HG02884 (cell line): Measurements from ENCODE around the gene SLC7A8.

Experiments used
- ATAC-seq: cut with Tn5 transposase; IDR thresholded peaks from one replicate; pipeline ENCODE4 v1.9.1; 2021; ENCODE audit warnings: mild to moderate bottlenecking, moderate library complexity; ENCODE audit not compliant: unreplicated experiment

Gene SLC7A8

DNA sequence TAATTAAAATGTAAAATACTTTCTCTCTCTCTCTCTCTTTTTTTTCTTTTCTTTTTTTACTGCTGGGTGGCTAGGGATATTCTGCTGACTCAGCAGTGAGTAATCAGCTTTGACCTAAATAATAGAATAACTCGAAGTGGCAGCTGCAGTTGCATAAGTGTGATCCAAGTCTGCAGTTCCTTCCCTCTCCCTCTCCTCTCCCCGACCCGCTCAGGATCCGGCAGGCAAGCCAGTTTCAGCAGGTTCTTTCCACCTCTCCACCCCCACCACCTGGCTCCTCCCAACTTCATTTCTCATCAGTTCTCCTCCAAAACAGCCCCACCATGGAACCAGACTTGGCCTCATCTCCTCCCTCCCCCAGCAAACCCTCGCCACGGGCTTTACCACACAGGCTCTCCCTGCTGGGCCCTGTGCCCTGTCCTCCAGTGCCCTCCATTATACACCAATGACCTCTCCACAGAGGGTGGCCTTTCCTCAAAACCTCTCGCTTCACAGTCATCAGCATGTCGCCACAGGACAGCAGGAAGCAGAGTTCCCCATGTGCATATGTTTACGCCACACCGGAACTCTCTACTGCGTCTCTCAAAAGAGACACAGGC lies 22.4 kb downstream of the SLC7A8 start:
- ATAC-seq: no peak

DNA sequence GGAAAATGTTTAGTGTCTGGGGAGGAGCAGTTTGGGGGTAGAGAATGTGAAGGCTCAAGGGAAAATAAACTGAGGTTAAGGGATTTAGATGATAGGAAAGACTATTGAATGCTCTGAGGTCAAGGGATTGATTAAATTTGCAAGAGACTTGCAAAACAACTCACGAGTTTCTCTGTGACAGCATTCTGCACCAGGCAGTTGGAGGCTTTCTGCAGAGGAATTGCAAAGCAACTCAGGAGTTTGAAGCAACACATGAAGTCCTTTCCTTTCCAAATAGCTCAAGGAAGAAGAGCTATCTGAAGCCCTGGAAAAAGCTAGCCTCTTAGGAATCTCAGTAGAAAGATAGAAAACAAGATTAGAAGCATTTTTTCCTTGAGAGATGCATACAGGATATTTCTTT lies 23.9 kb downstream of the SLC7A8 start:
- no peak for ATAC-seq

DNA sequence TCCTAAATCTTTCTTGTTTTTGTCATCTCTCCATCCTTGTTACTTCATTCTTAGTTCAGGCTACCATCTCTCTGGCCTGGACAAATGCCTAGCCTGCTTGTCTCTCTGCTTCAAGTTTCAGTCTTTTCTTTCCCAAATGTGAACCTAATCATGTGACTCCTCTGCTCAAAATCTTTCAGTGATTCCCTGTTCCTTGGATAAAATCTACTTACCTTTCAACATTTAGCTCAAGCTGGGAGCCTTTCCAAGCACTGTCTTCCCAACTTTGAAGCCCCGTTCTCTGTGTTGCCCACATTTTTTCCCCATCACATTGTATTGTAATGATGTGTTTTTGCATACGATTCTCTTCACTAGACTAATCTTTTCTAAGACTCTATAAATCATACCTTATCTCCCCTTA lies 24.7 kb downstream of the SLC7A8 start:
- ATAC-seq: no peak

DNA sequence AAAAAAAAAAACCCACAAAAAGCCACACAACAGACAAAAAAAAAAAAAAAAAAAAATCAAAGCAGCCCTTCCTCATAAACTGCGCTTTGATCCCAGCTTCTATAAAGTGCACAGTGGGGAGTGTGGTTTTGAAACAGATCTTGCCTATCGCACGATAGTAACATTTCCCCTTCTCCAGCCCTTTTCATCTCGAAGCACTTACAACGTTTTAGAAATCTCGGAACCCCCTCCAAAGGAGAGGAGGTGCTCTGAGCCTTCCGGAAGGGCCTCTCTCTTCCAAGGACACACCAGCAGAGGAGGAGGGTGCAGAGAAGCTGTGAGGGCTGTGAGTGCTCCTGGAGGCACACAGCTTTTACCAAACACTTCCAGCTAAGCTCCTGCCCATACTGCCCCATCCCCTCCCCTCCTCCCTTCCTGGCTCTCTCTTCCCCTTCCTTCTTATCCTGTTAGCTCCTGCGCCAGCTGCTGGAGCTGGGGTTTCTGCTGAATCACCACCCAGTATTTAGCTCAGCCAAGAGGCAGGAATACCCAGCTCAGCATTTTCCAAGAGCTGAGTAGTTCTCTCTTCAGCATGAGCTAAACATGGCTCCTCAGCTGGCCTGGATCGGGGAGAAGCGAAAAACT lies 28.4 kb downstream of the SLC7A8 start:
- ATAC-seq: no peak

DNA sequence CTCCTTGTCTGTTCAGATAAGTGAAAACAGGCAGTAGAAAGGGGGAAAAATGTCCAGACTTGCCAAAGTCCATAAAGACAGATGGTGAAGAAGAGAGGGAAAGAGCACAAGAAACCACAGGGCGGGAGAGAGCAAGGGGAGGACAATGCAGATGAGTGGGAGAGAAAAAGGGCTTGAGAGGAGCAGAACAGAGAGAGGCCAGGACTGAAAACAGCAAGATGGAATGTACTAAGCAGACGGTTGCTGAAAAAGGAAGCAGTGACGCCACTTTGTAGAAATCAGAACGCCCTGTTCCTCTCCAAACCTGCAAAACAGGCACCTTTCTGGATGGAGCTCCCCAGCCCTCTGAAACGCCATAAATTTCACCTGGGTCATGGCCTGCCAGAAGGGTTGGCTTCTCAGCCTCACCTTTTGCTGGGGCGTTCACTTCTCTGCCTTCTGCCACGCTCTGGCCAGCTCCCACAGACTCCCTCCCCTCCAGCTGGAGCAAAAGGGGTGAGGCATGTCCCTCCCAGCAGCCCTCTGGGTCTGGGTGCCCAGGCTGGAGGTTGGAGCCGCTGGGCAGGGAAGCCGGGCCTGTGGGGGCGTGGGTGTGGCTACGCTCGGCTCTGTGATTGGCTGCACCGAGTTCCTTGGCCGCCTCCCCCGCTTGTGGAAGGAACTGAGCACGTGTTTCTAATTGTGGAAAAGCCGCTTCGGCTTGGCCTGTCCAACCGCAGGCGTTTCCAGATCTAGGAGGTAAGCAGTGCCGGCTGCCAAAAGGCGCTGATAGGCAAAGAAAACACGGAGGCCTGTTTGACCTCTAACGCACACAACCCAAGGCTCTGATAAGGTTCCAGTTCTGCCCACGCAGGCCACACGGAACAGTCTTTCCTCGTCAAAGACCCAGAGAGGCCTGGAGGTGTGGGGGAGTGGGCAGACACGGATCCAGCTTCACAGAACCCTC lies 29.3 kb downstream of the SLC7A8 start:
- ATAC-seq: no peak

- no peak for ATAC-seq
These were observed 32.1 kb downstream of the SLC7A8 start for GRCh38 chr14:23151342-23151741.

DNA sequence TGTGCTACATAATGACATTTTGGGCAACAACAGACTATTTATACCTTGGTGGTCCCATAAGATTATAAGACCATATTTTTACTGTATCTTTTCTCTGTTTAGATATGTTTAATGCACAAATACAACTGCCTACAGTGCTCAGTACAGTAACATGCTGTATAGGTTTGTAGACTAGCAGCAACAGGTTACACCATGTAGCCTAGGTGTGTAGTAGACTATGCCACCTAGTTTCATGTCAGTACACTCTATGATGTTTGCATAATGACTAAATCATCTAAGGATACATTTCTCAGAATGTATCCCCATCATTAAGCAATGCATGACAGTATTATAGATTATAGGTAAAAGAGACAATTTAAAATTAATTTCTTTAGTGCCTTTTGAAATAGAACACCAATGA lies 33.7 kb downstream of the SLC7A8 start:
- no peak for ATAC-seq

- ATAC-seq: no peak
These were observed 34.7 kb downstream of the SLC7A8 start for GRCh38 chr14:23148591-23149249.

DNA sequence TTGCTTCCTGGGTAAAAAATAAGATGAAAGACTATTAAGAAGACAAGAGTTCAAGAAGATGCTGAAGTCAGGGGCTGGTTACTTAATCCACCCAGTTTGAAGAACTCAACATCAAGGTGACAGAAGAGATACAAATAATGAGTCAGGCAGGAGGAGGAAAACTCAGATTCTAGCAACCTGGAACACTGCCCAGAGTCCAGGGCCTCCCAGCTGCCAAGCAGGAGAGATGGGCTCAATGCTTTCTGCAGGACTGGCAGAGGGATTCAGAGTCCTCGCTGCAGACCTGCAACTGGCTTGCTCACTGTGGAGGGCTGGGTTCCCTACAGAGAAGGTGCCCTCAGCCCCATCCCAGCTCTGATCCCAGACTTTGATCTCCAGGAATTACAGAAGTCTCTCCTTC lies 35.8 kb downstream of the SLC7A8 start:
- no peak for ATAC-seq

DNA sequence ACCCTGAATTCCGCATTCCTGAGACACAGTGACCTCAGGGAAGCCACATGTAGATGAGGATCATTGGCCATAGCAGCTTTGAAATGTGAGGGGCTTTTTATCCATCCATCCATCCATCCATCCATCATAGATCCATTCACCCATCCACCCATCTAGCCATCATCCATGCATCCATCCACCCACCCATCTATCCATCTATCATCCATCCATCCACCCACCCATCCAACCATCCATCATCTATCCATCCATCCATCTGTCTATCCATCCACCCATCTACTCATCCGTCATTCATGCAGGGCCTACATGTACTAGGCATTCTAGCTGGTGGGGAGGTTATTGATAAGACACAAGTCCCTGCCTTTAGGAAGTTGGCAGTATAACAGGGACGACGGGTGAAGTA lies 36.5 kb downstream of the SLC7A8 start:
- ATAC-seq: no peak

DNA sequence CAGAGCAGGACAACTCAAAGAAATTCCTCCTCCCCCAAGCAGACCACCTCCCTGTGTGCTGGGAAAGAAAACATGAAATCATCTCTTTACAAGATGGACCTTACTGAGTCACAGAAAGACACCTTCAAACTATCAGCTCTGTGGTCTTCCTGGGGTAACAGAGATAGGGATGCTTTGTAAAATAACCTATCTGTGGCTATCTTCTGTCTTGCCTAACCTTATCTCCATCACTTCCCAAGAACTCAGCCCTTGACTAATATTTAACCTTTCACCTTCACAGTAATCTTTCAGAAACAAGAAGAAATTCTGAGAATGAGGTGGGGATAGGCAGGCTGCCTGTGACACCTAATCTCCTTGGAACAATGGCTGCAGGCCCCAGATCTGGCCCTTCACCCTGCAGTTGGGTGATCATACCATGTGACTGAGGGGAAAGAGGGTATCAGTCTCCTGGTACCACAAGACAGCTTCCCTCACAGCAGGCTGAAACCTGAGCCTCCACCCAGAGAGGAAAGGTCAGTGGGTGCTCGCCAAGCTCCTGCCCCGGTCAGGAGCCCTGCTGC lies 37.0 kb downstream of the SLC7A8 start:
- no peak for ATAC-seq

DNA sequence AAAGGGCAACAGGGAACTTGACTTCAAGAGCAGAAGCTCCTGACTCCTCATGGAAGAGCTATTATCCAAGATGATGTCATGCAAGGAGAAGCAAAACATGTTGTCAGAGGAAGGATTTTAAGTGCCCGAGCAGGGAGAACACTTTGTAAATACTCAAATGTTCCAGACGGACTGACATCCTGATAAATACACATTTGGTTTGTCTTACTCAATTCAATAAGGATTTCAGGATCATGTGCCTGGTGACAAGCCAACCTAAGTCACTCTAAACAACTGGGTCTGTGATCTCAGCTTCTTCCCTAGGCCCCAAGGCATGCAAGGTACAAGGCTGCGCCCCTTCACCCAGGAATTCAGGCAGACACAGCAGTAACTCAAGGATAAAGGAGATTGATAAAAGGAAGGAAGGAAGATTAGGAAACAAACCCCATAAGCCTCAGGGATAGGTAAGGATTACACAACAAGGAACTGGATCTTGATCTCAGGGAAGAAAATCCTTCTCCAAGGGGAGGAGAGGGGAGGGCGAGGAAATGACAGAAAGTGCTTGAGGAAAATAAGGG lies 37.6 kb downstream of the SLC7A8 start:
- no peak for ATAC-seq

DNA sequence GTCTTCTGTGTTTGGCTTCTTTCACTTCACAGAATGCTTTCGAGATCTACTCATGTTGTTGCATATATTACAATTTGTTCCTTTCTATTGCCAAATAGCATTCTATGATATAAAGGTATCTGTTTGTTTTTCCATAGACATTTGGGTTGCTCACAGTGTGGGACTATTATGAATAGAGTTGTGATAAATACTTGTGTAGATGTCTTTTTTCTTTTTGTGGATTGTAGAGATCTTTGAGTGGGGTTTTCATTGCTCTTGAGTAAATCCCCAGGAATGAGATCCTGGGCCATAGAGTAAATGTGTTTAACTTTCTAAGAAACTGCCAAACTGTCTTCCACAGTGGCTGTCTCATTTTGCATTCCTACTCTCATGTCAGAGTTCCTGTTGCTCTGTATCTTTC lies 39.5 kb downstream of the SLC7A8 start:
- no peak for ATAC-seq

DNA sequence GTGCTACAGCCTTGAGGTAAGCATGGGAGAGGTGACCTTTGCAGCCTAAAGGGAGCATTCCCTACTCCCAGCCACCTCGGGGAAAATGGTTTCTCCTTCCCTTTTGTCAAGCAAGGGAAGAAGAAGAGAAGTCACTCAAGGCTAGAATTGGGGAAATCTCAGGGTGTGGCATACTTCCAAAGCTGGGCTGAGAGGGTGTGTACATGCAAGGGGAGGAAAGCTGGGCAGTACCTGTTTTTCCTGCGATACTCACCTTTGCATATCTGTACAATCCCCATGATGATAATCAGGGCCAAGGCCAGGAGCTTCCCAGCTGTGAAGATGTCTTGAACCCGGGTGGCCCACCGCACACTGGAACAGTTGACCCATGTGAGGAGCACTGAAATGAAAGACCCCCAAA lies 40.6 kb downstream of the SLC7A8 start:
- no peak for ATAC-seq

- ATAC-seq: no peak
These were observed 41.6 kb downstream of the SLC7A8 start for GRCh38 chr14:23141706-23142444.

- no peak for ATAC-seq
These were observed 43.1 kb downstream of the SLC7A8 start for GRCh38 chr14:23140371-23140770.

DNA sequence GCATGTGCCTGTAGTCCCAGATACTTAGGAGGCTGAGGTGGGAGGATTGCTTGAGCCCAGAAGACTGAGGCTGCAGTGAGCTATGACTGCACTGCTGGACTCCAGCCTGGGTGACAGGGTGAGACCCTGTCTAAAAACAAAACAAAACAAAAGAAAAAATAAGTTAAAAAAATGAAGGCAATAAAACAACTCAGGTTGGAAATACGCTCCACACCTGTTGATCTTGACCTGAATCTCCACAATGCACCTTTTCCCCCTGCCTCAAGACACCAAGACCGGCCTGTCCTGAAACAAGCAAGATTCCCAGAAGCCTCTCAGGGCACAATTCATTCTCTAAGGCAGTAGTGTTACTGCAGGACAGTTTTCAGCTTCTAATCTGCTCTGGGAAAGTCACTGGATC lies 43.6 kb downstream of the SLC7A8 start:
- ATAC-seq: no peak

- no peak for ATAC-seq
These were observed 45.5 kb downstream of the SLC7A8 start for GRCh38 chr14:23137813-23138535.

DNA sequence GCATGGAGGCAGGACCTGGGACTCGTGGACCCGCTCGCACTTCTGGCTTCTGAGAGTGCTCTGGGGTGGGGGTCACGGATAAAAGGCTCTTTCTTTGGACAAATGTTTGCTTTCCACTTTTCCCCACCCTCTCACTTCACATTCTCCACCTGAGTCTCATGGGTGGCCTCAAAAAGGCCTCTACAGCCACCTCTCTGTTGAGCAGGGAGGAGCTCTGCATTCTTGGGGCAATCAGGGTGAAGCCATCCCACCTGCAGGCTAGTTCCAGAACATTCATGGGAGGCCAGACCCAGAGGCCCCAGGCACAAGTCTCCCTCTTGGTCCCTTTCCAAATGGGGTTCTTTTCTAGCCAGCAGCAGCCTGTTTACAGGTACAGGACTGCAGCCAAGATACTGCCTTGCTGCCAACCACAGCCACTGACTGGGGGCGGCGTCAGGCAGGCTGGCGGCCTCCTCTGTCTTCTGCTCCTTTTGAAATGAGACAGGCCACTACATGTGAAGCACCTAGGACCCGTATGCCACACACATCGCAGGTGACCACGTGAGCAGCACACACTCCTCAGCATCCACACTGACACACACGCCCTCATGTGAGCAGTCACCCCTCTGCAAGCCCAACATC lies 46.2 kb downstream of the SLC7A8 start:
- ATAC-seq: no peak
